ENCODE measurements around the gene DHRS7B.

Gene DHRS7B

DNA sequence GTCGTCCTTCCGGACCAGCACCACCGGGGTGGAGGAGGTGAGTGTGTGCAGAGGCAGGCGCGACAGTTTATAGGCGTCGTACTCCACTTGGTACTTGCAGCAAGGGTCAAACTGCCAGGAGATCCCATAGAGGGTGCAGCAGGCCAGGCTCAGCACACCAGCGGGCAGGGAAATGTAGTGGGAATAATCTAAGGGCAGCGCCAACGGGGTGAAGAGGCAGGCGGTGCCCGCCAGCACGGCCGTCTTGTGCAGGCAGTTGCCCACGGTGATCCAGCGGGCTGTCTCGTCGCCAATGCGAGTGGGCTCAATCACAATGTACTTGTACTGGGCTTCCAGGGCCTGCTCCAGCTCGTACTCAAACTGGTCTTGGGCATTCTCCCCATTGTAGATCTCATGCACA is 71.6 kb downstream of the DHRS7B start:
- intact Hi-C loops (cut with DNase I): no loop called here
- no peak for DNase-seq

DNA sequence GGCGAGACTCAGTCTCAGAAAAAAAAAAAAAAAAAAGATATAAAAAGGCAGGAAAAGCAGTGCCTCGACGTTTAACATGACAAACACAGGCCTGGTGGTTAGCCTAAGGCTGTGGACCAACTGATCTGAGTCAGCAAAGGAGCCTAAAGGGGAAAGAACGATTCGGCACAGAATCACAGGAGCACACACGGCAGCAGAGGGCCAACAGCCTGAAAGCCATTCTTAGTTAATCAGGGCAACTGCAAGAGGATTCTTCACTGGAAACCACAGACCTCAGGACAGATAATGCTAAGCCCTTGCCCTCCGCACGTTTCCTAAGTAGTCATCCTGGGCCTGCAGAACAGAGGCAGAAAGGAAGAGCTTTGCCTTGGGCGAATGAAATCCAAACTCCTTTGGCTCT is 72.5 kb downstream of the DHRS7B start:
- DNase-seq: no peak
- intact Hi-C loops (cut with DNase I): no loop called here

DNA sequence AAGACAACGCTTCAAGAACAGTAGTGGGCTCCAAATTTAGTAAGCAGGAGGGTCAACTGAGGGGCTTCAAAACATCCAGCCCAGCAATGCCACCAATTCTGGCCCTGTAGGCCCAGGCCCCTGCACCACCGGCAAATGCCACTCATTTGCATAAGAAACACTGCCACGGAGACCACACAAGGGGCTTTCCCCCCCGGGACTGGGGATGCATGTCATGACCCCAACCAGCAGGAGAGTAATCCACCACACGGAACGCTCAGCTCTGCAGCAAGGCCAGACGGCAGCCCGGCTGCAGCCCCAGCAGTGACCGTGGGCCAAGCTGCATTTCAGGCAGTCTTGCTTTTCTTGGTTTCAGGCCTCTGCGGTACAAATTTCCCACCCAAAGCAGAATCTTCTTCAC is 73.1 kb downstream of the DHRS7B start:
- DNase-seq: no peak
- intact Hi-C loops (cut with DNase I): no loop called here

DNA sequence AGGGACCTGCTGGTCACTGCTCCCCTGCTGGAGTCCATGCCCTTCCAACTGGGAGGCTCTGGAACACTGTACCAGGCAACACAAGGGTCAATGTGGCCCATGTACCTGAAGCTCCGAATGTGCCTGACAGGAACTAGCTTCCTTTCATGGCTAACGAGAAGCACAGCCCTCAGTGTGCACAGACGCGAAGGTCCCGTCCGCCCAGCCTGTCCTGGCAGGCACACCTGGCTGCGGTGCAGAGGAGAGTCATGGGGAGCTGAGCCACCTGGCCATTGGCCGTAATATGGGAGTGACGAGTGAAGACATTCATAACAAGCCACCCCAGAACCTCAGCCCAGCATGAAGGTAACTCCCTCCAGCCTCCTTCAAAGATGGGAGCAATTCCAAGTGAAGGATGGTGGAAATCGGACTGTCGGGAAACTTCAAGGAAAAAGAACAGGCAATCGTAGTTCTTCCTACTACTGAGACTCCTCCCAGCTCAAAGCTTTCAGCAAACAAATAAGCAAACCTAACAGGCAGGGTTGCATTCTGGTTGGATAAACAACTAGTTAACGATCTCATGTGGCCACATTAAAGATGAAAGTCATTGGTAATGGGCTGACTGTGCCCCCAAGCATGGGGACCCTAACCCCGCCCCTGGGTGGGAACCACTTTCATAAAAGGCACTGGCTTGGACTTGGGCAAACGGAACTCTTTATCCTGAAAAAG is 74.0 kb downstream of the DHRS7B start:
- intact Hi-C loops (cut with DNase I): no loop called here
- no peak for DNase-seq

DNA sequence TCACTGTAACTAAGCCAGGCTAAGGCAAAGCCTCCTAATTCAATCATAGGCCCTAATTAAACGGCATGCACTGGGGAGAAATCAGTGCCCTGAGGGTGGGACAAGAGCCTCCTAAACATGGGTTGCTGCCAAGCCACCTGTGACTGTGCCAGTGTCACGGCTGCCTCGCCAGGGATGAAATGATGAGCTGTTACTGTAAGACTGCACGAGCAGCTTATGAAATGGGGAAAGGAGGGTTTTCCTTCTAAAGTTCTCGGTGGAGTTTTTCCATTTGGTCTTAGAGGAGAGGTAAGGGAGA is 74.5 kb downstream of the DHRS7B start:
- peak in 1 of 42 donors; percentile 40 for DNase-seq
- intact Hi-C loops (cut with DNase I): no loop called here

DNA sequence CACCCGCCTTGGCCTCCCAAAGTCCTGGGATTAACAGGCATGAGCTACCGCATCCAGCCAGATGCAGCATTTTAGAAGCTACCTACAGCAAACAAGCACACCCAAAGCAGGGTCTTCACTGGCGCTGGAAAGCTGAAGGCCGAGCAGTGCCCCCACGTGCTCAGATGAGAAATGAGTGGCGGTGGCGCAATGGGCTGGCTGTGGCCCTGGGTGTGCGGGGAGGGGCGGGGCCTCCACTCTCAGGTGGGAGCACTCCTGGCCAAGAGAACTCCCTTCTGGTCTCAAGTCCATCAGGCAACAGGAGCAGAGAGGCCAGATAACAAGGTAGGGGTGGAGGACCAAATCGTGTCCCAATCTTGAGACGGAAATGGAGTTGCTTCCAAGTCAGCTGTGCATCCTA is 75.1 kb downstream of the DHRS7B start:
- DNase-seq: no peak
- intact Hi-C loops (cut with DNase I): no loop called here

DNA sequence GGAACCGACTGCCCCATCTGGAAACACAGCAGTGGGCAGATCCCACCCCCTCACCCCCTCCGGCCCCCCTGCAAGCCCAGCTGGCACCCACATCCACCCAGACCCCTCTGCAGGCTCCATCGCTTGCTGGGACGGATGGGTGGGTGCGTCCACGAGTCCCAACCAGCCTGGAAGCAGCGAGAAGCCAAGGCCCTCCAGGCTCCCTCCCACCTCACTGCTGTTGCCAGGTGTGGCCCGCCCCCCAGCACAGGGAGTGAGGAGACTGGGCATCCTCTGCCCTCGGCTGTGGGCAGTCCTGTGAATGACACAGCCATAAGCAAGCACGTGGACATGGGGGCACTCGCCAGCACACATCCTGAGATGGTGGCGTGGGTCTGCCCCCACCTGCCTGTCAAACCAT is 75.7 kb downstream of the DHRS7B start:
- no peak for DNase-seq
- intact Hi-C loops (cut with DNase I): no loop called here

DNA sequence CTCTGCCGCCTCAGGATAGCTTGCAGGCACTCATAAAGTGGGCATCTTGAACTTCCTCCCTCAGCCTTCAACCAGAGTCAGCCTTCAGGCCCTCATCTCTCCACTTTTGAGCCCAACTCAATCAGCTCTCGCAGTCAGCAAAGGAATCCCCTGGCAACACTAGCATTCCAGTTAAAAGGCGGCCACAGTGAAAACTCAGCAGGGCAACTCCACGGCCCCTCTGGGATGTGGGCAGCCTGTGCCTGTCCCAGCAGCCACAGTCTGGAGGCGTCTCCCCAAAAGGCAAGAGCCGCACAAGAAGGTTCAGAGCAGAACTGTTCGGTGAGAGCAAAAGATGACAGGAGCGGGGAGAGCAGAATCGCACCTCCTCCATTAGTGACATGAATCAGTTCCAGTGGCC is 78.2 kb downstream of the DHRS7B start:
- intact Hi-C loops (cut with DNase I): no loop called here
- DNase-seq: peak in 10 of 42 donors; percentile 4 to 55 (median 22)

DNA sequence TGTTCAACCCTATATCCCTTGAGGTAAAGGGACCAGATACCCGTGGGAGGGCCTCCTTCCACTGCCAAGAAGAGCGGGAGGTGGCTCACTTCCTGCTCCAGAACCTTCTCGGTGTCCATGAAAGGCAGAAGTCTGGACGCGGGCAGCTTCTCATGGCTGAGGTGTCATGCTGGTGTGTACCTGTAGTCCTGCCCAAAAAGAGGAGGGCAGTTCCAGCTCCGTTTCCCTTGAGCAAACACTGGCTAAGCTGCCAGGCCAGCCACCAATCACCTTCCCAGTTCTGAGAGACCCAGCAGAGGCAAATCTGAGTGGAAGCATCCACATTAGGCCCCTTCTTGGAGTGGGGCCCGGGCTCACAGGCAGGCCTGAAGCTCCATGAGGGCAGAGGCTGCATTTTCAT is 81.6 kb downstream of the DHRS7B start:
- intact Hi-C loops (cut with DNase I): no loop called here
- no peak for DNase-seq

DNA sequence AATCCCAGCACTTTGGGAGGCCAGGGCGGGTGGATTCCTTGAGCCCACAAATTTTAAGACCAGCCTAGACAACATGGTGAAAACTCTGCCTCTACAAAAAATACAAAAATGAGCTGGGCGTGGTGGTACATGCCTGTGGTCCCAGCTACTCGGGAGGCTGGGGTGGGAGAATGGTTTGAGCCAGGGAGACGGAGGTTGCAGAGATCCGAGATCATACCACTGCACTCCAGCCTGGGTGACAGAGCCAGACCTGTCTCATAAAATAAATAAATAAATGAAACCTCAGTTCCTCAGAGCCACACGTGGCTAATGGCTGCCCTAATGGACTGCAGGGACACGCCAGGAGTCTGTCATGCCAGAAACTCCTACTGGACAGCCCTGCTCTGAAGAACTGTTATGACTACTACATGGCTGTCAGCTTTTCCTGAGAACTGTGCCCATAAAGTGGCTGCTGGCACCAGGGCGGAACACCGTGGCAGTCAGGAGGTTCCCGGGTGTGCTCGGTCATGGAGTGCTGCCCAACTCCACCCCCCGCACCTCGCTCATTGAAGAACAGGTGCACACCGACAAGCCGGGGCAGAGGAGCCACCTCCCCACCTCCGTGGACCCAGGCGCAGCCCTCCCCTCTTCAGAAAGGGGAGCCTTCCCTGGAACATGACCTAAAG is 82.9 kb downstream of the DHRS7B start:
- DNase-seq: no peak
- intact Hi-C loops (cut with DNase I): loop anchor here (5.0 to 10.0 kb wide), 2 partner anchors 43 to 95 kb away; partner anchors contain the start of gene NATD1

DNA sequence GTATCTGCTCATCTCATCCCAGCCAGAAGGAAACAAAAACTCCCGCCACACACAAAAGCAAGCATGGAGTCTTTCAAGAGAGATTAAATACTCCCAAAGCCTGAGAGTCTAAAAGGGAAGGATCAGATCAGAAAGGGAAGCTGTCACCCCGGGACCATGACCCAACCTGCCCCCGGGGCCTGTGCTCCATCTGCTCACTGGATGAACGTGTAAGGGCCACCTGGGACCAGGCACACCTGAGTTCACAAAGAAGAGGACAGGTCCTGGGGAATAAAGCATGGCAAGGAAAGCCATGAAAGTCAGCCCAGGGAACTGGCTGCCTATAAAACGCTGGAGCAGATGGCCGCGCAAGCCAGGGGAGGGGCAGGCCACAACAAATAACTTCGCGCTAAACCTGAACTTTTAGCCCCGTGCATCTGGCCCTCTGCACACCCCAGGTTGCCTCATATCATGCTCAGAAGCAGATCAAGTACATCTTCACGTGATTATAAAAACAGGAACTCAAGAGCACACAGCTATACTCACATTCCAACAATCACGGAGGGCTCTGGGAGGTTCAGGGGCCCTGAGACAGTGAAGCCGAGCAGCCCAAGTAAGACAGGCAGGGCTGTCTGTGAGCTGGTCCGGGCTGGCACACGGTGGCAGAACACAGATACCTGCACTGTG is 83.8 kb downstream of the DHRS7B start:
- intact Hi-C loops (cut with DNase I): loop anchor here (5.0 to 10.0 kb wide), 2 partner anchors 42 to 96 kb away; partner anchors contain the start of gene NATD1
- DNase-seq: no peak

DNA sequence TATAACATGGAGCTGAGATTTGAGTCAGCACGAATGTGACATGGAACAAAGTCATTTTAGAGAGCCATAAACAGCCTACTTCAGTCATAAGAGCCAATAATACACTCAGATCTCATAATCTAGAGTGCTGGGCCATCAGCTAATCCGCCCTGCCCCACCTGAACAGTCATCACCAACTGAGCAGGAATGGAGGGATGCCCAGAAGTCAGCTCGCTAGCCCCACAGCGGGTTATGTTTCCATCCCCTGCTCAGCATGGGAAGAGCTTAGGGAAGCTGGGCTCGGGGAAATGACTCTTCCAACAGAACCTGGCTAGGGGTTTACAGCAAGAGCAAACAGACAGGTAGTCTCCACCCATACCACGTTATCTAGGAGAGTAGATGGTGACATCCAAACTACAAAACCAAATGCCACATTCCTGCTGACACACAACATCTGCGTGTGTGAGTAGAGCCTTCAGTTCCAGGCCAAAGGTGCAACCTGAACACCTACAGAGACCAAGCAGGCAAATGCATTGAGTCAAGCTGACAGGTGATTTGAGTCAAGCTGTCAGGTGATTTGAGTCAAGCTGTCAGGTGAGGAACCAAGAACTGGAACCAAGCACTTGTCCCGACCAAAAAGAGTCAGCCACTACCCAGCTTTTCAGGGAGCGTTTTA is 85.2 kb downstream of the DHRS7B start:
- intact Hi-C loops (cut with DNase I): loop anchor here (5.0 to 10.0 kb wide), 2 partner anchors 40 to 97 kb away; partner anchors contain the start of gene NATD1

DNA sequence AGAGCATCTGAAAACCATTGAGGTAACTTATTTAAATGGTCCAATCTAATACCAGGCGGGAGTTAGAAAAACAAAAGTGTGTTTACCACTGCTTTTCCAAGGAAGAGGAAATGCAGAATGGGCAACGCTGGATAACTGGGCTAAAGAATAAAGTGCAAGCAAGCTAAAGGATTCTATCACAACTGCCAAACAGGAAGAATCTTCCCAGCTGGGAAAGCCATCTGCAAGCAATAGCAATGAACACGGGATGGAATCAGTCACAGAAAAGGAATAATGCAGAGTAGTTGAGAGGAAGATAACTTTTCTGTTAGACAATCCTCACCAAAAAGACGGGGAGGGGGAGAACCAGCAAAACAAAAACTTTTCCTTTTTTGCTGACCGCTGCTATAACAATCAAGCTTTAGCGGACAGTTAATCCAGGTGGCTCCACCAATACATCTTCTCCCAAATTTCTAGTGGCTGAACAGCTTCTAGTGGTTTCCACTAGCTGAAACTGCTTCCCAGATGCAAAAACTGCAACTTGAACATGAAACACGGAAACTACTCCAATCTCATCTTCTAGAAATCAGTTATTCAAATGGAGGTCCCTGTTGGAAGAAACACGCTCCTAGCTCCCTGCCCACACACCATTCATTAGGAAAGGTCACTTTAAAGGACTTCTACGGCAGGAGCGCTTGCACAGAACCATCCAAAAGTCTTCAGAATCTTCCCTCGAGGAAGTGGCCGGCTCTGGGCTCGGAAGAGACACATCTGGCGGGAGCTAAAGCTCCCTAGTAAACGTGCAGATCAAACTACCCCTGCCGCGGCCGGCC is 86.3 kb downstream of the DHRS7B start:
- no peak for DNase-seq
- intact Hi-C loops (cut with DNase I): loop anchor here (5.0 to 10.0 kb wide), 2 partner anchors 39 to 98 kb away; partner anchors contain the start of gene NATD1

More for the DNA sequence above, 85.2 kb downstream of the DHRS7B start:
- DNase-seq: no peak

DNA sequence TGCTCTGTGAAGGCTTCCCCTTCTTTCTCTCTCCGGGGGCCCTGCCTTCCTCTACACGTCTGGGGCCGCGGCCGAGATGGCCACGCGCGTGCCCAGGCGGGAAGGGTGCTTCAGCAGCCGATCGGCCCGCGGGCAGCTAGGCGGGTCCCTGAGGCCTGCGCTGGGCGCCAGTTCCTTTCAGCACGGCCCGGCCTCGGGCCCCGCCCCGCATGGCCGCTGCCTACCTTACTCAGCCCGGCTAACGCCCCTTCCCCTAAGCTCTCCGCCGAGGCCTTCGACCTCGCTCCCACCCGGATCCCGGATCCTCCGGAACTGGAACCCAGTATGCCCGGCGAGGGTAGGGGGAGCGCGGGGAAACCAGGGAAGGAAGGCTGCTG is 86.9 kb downstream of the DHRS7B start:
- DNase-seq: peak in 8 of 42 donors; percentile 12 to 45 (median 20)
- intact Hi-C loops (cut with DNase I): loop anchor here (5.0 to 10.0 kb wide), 2 partner anchors 39 to 99 kb away; partner anchors contain the start of gene NATD1

DNA sequence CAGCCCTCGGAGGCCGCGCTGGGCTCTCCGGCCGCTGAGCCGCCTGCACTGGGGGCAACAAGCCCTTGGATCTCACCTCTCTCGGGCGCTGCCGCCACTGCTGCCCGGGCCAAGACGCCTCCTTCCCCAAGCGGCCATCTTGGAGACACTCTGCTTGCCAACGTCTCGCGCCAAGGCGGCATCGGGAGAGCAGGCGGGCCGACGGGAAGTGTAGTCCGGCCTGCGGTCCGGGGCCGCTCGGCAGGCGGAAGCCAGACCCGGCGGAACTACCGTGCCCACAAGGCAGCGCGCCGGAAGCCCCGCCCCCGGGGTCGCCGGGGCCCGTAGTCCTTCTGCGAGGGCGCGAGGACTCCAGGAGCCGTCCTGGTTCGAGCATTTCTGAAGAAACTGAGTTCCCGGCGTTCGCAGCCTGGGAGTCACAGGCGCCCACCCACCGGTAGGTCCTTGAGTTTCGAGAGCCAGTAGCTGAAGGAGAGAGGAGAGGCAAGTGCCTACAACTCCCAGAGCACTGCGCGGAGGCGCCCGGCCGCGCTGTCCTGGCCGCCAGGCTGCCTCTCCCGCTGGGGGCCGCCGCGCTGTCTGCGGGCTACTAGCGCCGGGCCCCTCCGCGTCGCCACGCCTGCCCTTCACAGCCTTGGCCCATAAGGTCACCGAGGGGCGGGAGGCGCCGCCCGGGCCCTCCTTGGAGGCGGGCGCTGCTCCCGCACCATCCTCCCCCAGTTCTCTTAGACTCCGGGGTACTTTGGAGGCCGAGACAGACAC is 87.4 kb downstream of the DHRS7B start, which contains the start of gene TMEM11:
TSS of gene TMEM11 (minus strand) at position 147 of the 762 bp plus-strand sequence. CDS start at position 138, 9 bp downstream.
- DNase-seq: peak; percentile 87 to 99 (median 97)
- intact Hi-C loops (cut with DNase I): loop anchor here (5.0 to 10.0 kb wide), 2 partner anchors 38 to 99 kb away; partner anchors contain the start of gene NATD1

DNA sequence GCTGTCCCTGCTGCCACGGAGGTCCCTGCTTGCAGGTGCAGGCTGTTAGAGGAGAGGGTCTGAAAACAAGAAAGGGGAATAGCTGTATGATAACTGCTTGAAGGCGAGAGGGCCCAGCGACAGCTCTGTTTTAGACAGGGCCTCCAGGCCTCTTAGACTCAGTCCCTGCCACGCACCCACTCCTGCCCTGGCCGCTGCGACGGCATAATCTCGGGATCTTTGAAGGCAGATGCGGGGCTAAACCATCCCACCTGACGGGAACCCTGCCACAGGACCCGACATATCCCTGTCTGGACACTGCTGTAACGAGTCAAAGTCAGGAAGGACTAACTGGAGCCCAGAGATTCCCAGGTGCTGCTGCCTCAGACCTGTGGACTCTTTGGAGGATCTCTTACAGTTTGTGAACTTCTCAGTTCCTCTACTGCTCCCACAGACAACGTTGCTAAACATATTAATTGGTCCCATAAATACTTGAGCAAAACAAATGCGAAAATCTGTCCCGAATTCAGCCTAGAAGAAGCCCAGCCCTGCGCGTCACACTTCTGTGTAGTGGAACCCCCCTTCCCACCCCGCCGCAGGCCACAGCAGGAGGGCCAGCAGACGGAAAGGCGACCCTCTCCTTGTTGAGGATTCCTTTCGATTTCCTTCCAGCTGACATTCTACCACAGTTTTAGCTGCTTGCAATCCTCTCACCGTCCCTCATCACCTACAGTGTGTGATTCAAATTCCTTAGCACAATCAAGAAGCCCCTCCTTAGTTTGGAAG is 88.2 kb downstream of the DHRS7B start:
- intact Hi-C loops (cut with DNase I): loop anchor here (5.0 to 10.0 kb wide), 2 partner anchors 37 to 100 kb away; partner anchors contain the start of gene NATD1
- DNase-seq: peak in 4 of 42 donors; percentile 5 to 51 (median 26)

DNA sequence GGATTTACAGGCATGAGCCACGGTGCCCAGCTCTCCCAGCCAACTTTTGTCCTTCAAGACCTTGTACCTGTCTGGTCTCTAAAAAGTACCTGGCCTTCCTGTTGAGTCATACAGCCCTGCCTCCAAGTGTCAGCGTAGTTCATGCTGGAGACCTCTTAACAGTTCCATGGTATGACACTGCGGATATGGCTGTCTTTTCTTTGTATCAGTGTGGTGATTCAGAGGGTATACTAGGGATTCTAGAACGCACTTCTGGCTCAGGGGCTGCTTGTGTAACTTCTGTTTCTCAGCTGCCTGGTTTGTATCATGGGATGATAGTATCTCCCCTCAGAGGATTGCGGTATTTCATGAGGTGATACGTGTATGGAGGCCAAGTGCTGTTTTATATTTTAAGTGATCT is 89.2 kb downstream of the DHRS7B start:
- no peak for DNase-seq
- intact Hi-C loops (cut with DNase I): loop anchor here (10.0 kb wide), 1 partner anchor 101 kb away; no protein-coding TSS in a partner anchor

Data from head of caudate nucleus (tissue), 42 donors.